Measurements from ENCODE around the gene NRXN2.

Gene NRXN2

GRCh38 chr11:64594159-64594939 lies 128.6 kb downstream of the NRXN2 start:
- TF ChIP-seq CTCF (IDR thresholded peaks at IDR 0.05; ENCODE audit: low read length) (no peak), EZH2 (IDR thresholded peaks at IDR 0.05; ENCODE audit: borderline replicate concordance, low read length) (no peak)
- H3K36me3 ChIP-seq (ENCODE audit: insufficient read depth, low read length): no peaks in the 10 kb centered on the region
- no peak overlapping the region for H3K4me3 ChIP-seq (ENCODE audit: low read depth, low read length, poor library complexity, severe bottlenecking)
- H3K79me2 ChIP-seq (ENCODE audit: insufficient read depth, low read length): no peaks in the 10 kb centered on the region
- H3K27me3 ChIP-seq (ENCODE audit: insufficient read depth, low read length): peaks cover 1% of the 10 kb centered on the region; the same call in 1 of the 2 replicates
- no peak overlapping the region for H3K9ac ChIP-seq (ENCODE audit: low read length)
- no peak overlapping the region for H2AFZ ChIP-seq (ENCODE audit: low read length)
- H3K9me3 ChIP-seq (ENCODE audit: low read length): 0 out of 2 replicates have a peak, but pooled peaks cover 3% of the 10 kb centered on the region
- H4K20me1 ChIP-seq (ENCODE audit: insufficient read depth, low read length): no peaks in the 10 kb centered on the region
- H3K27ac ChIP-seq (ENCODE audit: low read depth, low read length, poor library complexity, severe bottlenecking): no peak overlapping the region
- no peak overlapping the region for H3K4me2 ChIP-seq (ENCODE audit: low read length)
- no peaks in the 10 kb centered on the region for H3F3A ChIP-seq (ENCODE audit: insufficient read depth, low read length)
- no peaks in the 10 kb centered on the region for H3K4me1 ChIP-seq (ENCODE audit: insufficient read depth, low read length, severe bottlenecking)
- no peaks in the 10 kb centered on the region for H3K9me2 ChIP-seq (ENCODE audit: low read depth, low read length)

- H3F3A ChIP-seq (ENCODE audit: insufficient read depth, low read length): no peaks in the 10 kb centered on the region
- TF ChIP-seq EZH2 (IDR thresholded peaks at IDR 0.05; ENCODE audit: borderline replicate concordance, low read length) (no peak), CTCF (IDR thresholded peaks at IDR 0.05; ENCODE audit: low read length) (no peak)
- no peaks in the 10 kb centered on the region for H3K9me2 ChIP-seq (ENCODE audit: low read depth, low read length)
- 0 out of 2 replicates have a peak, but pooled peaks cover 3% of the 10 kb centered on the region for H3K9me3 ChIP-seq (ENCODE audit: low read length)
- H4K20me1 ChIP-seq (ENCODE audit: insufficient read depth, low read length): no peaks in the 10 kb centered on the region
- no peak overlapping the region for H3K27ac ChIP-seq (ENCODE audit: low read depth, low read length, poor library complexity, severe bottlenecking)
- no peaks in the 10 kb centered on the region for H3K79me2 ChIP-seq (ENCODE audit: insufficient read depth, low read length)
- H3K36me3 ChIP-seq (ENCODE audit: insufficient read depth, low read length): no peaks in the 10 kb centered on the region
- no peak overlapping the region for H3K4me3 ChIP-seq (ENCODE audit: low read depth, low read length, poor library complexity, severe bottlenecking)
- H3K4me2 ChIP-seq (ENCODE audit: low read length): no peak overlapping the region
- peaks cover 3% of the 10 kb centered on the region; the same call in 1 of the 2 replicates for H3K27me3 ChIP-seq (ENCODE audit: insufficient read depth, low read length)
- no peak overlapping the region for H3K9ac ChIP-seq (ENCODE audit: low read length)
- H2AFZ ChIP-seq (ENCODE audit: low read length): no peak overlapping the region
- H3K4me1 ChIP-seq (ENCODE audit: insufficient read depth, low read length, severe bottlenecking): no peaks in the 10 kb centered on the region
Measured at GRCh38 chr11:64593156-64594105, 129.6 kb downstream of the NRXN2 start.

GRCh38 chr11:64592656-64593055 lies 130.3 kb downstream of the NRXN2 start:
- no peaks in the 10 kb centered on the region for H3K4me1 ChIP-seq (ENCODE audit: insufficient read depth, low read length, severe bottlenecking)
- H3K4me3 ChIP-seq (ENCODE audit: low read depth, low read length, poor library complexity, severe bottlenecking): no peak overlapping the region
- no peak overlapping the region for H3K9ac ChIP-seq (ENCODE audit: low read length)
- H3K9me3 ChIP-seq (ENCODE audit: low read length): 0 out of 2 replicates have a peak, but pooled peaks cover 3% of the 10 kb centered on the region
- H3K9me2 ChIP-seq (ENCODE audit: low read depth, low read length): no peaks in the 10 kb centered on the region
- no peaks in the 10 kb centered on the region for H3F3A ChIP-seq (ENCODE audit: insufficient read depth, low read length)
- no peak overlapping the region for H3K4me2 ChIP-seq (ENCODE audit: low read length)
- no peak overlapping the region for H2AFZ ChIP-seq (ENCODE audit: low read length)
- no peaks in the 10 kb centered on the region for H3K36me3 ChIP-seq (ENCODE audit: insufficient read depth, low read length)
- no peak for TF ChIP-seq CTCF (IDR thresholded peaks at IDR 0.05; ENCODE audit: low read length)
- TF ChIP-seq EZH2 (IDR thresholded peaks at IDR 0.05; ENCODE audit: borderline replicate concordance, low read length): no peak
- no peak overlapping the region for H3K27ac ChIP-seq (ENCODE audit: low read depth, low read length, poor library complexity, severe bottlenecking)
- H3K79me2 ChIP-seq (ENCODE audit: insufficient read depth, low read length): no peaks in the 10 kb centered on the region
- no peaks in the 10 kb centered on the region for H4K20me1 ChIP-seq (ENCODE audit: insufficient read depth, low read length)
- H3K27me3 ChIP-seq (ENCODE audit: insufficient read depth, low read length): peaks cover 3% of the 10 kb centered on the region; the same call in 1 of the 2 replicates
